ENCODE data around the gene KIAA0040.

DNA sequence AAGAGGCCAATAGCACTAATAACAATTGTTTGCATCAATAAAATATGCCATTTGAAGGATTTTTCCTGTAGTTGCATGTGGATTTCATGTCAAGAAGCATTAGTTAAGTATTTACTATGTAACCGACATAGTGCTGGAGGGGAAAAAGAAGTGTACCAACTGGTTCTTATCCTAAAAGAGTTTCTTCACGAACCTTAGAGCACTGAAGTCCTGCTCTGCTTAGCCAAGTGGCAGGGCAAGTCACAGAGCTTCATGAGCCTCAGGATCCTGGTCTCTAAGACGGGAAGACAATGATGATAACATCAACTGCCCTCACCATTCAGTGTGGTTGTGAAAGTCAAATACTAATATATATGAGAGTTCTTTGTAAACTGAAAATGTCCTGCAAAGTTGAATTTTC, 14.1 kb downstream of the KIAA0040 start:
- TF ChIP-seq JUND (IDR thresholded peaks at IDR 0.05; ENCODE audit: low read depth, low read length) (no peak), POLR2AphosphoS5 (IDR thresholded peaks at IDR 0.05; ENCODE audit: low read length) (no peak), EGR1 (IDR thresholded peaks at IDR 0.05; ENCODE audit: borderline replicate concordance in 1 of 2, low read depth in 2 of 2, low read length in 2 of 2) (no peak), POLR2A (IDR thresholded peaks at IDR 0.05; ENCODE audit: low read depth, low read length) (no peak), ZNF384 (IDR thresholded peaks at IDR 0.05; ENCODE audit: borderline replicate concordance, low read depth, low read length) (no peak), RCOR1 (conservative IDR thresholded peaks at IDR 0.05; ENCODE audit: low read depth, low read length) (no peak), DPF2 (IDR thresholded peaks at IDR 0.05) (no peak), EZH2 (IDR thresholded peaks at IDR 0.05; ENCODE audit: borderline replicate concordance, control insufficient read depth, low read depth, low read length) (no peak), SUZ12 (IDR thresholded peaks at IDR 0.05; ENCODE audit: unreplicated experiment) (no peak), EP300 (IDR thresholded peaks at IDR 0.05; ENCODE audit: borderline replicate concordance in 1 of 2, control insufficient read depth in 1 of 2, low read depth in 2 of 2, low read length in 2 of 2) (no peak), RAD21 (IDR thresholded peaks at IDR 0.05; ENCODE audit: insufficient read depth, low read depth, low read length) (no peak), CREB1 (IDR thresholded peaks at IDR 0.05; ENCODE audit: low read depth) (no peak), SIN3A (IDR thresholded peaks at IDR 0.05; ENCODE audit: low read depth, low read length) (no peak)
- TF ChIP-seq, protein P1, sequence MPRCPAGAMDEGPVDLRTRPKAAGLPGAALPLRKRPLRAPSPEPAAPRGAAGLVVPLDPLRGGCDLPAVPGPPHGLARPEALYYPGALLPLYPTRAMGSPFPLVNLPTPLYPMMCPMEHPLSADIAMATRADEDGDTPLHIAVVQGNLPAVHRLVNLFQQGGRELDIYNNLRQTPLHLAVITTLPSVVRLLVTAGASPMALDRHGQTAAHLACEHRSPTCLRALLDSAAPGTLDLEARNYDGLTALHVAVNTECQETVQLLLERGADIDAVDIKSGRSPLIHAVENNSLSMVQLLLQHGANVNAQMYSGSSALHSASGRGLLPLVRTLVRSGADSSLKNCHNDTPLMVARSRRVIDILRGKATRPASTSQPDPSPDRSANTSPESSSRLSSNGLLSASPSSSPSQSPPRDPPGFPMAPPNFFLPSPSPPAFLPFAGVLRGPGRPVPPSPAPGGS (IDR thresholded peaks at IDR 0.05; ENCODE audit: borderline replicate concordance, insufficient read depth, low read depth, low read length, poor library complexity, severe bottlenecking) = no peak
